CD4-positive, alpha-beta T cell treated with Interferon gamma for 1 hour (primary cell): Measurements from ENCODE around the gene PAX8.
A peak's percentile ranks its signal among the peaks of the same experiment; 100 is the strongest.

ENCODE experiments used
- DNase-seq: peaks from one replicate; pipeline ENCODE4 v3.0.0-alpha.2; 2020

PAX8 gene

GRCh38 chr2:113219889-113220641 is 58.7 kb downstream of the PAX8 start:
- peak; percentile 34 for DNase-seq

GRCh38 chr2:113219525-113219888 is 59.2 kb downstream of the PAX8 start:
- DNase-seq, result no peak

DNA sequence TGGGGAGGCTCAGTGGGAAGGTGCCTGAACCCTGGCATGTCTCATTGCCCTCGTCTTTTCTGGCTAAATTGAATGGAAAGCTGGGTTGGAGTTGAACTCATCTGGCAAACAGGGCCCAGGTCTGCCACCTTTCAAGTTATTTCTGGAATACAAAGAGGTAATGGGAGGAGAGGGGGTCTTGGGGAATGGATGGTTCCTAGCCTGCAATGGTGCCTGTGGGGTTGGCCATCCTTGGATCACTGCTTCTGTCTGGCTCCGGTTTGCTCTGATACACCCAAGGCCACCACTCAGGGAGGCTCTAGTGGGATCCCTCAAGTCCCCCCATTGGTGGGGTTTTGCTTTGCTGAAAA is 59.7 kb downstream of the PAX8 start:
- no peak for DNase-seq

DNA sequence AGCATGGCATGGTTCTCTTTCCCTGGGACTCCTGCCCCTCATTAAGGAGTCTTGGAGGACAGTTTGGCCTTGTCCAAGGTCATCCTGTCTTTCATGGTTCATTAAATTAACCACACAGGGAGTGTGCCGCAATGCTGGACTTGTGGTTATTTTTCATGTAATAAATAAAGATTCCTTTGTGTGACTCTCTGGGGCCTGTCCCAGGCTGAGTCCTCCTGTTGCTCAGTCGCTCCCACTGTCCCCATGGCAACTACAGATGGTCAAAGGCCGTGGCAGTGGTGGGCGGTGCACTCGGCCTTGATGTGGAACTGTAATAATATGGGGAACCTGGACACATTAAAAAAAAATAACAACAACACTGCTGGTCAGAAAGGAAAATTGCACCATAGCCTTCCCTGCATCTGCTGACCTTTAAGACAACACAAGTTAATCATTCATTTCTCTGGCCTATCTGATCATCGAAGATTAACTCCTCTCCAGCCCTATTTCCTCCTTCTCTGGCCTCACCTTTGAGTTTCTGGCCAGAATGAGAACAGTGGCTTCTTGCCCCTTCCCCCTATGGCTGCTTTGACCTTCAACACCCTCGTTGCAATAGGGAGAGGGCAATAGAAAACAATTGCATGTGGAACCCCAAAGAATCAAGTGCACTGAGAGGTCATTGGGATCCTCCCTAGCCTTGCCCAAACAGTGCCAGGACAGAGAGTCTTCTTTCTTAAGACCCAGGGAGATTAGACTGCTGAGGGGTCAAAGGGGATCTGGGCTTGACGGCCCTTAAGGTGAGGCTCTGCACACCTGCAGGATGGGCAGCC is 60.2 kb downstream of the PAX8 start:
- DNase-seq, result peak; percentile 65

DNA sequence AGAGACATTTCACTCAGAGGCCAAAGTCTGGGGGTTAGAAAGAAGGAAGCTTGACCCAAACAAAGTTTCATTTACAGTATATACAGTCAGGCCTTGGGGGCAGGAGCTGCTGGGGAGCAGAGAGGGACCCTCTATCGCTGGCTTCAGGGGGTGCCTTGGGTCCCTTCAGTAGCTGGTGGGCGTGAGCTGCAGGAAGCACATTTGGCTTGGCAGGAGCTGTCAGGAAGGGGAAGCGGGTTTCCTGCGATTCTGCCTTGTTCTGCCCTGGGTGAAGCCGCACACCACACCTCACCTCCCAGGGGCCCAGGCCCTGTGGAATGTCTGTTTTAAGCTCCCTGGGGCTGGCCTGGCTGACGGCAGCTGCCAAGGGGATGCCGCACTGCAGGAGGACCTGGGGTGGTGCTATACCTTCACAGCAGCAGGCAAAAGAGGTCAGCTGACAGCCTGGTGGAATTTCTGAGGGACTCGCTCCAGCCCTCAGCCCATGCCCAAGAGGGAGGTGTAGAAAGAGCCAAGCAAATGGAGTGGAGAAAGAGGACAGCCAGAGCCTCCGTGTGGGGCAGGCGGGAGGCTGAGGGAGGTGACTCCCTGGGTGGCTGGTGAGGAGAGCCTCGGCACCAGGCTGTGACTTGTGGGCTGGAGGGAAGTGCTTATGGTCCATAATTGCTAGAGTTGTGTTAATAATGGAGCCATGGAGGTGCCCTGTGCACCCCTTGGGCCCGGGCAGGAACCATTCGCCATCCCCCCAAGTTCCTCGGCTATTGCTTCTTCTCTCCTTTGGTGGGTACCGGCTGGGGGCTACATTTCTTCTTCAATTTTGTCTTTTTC is 61.1 kb downstream of the PAX8 start:
- DNase-seq, result no peak

DNA sequence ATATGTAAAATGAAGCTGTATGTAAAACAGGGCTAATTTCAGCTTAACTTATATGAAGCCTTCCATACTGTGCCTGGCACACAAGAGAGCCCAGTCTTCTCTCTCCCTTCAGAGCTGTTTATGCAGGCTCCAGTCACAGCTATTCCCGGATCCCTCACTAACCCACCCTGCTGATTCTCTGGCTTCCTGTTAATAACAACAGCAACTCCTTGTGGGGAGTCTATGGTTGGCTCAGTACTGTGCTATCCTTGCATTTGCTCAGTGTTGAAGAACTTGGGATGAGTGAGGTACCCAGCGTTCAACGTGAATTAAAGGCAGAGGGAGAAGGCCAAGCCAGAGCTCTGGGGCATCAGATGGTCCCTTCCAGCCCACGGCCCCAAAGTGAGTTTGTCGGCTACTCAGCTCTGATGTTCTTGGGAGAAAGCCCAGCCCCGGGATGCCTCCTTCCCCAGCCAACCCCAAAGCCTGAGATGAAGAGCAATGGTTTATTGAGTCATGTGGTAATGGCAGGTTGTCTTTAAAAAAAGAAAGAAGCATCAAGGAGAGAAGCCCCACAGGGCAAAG is 61.7 kb downstream of the PAX8 start:
- DNase-seq, result no peak

- DNase-seq, result no peak
Measured at GRCh38 chr2:113216321-113216720, 62.4 kb downstream of the PAX8 start.

DNA sequence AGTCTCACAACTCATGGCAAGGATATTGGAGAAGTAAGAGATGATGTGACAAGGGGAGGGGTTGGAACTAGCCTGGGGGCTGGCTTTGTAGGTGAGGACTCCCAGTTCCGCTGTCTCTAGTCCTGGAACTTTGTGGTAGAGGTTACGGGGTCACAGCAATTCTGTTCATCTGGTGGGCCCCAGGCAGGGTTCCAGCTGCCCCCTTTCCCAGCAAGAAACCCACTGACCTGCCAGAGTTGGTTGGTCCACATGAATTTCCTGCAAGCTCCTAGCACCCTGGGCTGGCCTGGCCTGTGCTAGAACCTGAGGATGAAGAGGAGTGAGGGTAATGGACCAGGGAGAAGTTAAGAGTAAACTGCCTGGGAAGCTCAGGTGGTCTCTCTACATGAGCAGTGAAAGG is 63.7 kb downstream of the PAX8 start:
- no peak for DNase-seq

DNA sequence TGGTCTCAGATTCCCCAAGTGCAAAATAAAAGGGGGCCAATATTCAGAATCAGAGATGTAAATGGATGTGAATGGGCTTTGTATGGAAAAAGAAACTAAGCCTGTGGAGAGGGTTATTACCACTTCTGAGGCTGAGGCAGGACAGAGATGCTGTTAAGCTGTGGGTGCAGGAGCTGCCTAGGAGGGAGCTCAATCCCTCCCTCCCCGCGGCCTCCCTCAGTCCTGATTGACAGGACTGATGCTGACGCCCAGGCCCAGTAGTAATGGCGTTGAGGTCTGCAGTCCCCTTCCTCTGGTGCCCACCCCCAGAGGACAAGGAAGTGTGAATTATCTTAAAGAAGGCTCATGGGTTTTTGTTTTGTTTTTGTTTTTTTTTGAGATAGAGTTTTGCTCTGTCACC is 64.6 kb downstream of the PAX8 start:
- DNase-seq, result no peak

DNA sequence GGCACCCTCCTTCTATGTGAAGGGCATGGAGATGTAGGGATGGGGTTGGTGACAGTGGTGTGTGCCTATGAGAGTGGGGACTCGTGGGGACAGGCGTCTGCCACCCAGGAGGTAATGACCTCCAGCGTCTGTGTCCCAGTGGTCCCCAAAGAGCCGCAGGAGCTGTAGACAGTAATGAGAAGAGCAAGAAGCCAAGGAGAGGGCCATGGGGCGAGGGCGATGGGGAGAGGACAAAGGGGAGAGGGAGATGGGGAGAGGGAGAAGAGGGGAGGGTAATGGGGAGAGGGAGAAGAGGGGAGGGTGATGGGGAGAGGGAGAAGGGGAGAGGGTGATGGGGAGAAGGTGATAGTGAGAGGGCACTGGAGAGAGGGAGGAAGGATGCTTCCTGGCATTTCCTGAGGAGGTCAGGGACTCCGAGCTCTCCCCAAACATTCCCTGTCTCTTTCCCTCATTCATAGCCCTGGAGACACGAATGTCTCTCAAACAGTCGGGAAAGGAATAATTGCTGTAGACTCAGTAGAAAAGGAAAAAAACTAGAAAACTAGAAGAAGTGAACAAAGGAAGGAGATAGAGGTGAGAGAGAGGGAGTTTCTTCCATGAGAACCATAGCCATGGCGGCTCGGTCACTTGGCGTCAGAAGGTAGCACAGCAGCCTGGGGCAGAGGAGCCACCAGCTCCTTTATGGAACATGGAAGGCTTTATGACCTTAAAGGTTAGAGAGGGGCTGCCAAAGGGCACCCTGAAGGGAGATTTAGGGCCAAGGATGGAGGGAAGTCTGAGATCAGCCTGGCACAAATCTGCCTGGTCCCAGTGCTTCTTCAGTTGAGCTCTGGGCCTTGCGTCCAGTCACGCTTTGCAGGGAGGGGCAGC is 65.4 kb downstream of the PAX8 start:
- DNase-seq, result no peak

DNA sequence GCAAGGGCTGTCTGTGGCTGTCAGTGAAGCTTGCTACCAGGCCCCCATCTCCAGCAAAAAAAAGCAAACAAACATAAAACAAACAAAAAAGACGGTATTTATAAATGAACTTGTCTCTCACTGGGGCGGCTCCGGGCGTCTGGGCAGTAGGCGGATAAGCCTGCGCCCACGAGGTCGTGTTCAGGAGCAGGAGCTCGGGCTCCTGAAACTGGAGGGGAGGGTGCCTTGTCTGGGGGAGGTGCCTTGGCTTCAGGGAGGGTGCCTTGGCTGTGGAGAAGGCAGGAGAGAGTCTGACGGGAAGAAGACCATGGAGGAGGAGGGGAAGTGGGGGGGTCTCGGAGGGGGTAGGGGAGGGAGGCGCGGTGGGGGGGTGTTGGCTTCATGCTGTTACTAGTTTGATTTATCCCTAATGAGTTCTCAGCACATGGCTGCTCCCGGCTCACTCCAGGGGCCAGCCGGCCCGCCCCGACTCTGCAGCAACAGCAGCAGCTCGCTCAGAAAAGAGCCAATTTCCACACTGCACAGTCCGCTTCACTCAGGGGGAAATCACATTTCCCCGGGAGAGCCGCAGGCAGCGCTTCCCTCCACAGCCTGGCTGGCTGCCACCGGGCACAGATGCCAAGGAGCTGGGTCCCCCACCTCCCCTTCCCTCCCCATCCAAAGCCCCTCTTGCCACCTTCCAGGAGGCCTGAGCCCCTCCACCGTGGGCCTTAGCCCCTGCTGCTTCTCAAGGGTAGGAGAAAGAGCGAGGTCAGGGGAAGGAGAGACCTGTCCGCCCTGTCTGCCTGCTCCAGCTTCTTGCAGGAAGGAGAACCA is 66.3 kb downstream of the PAX8 start:
- DNase-seq, result no peak

DNA sequence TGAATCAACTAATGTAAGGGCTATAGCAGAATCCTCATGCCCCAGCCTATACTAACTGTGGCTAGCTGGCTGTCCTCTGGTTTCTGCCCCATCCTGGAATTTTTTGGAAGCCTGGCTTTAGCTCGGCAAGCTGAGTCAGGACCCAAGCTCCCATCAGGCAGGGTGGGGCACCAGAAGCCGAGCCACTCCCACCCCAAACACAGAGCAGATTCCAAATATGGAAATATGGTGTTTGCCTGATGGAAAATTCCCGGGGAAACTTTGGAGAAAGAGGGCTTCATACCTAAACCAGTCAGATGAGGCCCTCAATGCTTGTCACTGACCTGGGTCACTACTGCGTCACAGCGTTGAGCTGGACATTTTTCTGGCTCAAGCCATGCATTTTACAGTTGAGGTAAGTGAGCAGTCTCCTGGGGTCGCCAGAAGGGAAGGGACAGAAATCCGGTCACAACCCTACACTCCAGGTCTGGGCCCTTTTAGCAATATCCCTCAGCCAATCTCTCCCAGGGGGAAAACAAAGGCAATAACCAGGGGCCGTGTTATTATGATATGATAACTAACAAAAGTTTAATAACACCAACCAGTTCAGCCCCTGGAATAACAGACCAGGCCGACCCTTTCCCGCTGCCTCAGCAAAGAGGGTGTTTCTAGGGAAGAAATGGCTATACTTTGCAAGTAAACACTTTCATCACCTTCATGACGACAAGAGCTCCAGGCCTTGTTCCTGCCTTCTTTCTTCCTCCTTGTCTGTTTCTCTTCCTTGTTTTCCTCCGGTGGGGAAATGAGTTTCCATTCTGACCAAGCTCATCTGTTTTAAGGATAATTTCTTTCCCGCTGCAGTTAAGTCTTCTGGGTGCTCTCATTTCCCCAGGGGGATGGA is 67.3 kb downstream of the PAX8 start:
- no peak for DNase-seq

- no peak for DNase-seq
Measured at GRCh38 chr2:113209646-113210171, 69.0 kb downstream of the PAX8 start.

DNA sequence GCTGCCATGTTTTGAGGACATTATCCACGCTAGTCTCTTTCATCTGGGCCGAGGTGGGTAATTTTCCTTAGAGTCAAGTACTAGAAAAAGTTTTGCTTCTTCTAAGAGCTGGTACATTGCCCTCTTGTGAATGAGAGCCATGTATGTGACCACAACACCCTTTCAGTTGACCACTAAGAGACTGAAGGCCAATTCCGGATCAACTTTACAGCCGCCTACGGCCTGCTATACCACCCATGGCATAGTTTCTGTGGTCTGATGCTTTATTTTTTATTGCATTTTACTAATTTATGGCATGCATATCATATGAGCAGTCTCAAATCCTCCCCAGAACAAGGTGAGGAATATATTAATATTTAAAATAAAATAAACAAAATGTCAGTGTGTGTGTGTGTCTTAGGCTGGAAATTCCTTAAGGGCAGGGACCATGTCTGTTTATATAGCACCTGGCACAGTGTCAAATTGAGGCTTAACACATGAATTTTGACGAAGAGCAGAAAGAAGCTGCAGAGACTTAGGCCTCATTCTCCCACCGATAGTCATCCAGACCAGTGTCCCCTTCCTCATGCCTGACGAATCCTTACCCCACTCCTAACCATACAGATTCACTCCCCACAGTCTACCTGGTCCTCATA is 69.6 kb downstream of the PAX8 start:
- no peak for DNase-seq

DNA sequence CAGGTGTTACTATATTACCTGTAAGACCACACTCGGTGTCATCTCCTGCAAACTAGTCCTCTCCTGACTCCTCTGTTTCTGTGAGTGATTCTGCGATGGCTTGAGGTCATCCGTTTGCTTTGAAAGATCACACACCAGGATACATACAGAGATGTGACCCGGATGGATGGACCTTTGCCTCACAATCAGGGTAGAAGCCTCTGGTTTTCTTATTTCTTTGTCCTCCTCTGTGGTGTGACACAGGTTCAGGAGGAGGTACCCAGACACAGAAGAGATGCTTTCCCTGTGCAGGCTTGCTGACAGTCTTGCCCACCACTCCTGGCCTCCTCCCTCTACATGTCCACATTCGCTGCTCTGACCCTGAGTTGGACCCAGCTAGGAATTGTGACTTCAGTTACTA is 70.3 kb downstream of the PAX8 start:
- DNase-seq, result no peak

DNA sequence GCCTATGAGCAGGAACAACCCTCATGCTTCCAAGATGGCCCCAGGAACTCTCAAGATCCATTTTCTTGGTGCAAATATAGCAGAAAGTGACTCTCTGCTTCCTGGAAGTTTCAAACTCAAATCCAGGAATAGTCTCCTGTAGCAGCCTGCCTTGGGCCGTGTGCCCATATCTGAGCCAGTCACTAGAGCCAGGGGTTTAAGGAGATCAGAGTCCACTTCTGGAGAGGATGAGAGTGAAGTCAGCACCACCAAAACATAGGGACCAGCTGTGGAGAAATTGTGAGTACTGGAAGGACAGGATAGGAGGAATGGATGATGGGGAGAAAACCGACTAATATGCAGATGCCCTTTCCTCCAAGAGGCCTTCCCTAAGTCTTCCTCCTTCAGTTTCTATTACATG is 71.7 kb downstream of the PAX8 start:
- DNase-seq, result no peak

DNA sequence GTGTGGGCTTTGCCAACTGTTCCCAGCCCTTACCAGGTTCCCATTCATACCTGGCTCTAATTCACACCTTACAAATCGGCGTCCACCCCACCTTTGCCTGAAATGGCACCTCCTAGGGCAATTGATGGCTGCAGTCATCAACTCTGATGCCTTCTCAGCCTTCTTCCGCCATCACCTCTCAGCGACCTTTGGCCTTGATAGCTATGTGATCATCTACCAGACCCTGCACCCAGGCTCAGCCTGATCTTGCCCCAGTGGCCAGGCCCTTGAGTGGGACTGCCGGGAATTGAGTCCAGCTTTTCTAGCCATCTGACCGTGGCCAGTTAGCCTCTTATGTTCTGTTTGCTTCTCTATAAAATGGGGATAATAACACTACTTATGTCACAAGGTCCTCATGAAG is 72.5 kb downstream of the PAX8 start:
- DNase-seq, result no peak

DNA sequence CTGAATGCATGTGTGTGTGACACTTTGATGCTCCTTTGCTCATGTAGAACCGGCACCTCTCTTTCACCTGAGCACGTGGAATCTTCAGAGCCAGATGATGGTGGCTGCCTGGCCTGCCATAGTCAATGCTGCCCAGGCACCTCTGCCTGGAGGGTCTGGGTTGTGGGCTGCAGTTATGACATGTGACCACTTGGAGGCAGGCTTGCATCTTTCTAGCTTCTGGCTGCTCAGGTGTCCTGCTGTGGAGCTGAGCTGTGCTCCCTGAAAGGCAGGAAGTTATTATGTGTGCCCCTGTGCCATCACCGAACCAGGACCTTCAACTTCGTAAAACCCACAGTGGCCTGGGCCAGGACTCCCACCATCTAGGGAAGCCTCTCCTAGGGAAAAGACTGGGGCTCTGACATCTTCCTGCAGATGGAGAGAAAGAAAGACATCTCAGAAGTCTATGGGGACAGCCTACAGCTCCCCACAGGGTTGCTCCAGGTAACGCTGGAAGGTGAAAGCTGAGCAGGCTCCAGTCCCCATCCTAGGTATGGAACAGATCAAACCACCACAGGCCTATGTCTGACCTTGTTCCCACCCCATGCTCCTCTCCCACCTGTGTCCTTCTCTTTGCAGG is 74.7 kb downstream of the PAX8 start:
- DNase-seq, result peak; percentile 75

DNA sequence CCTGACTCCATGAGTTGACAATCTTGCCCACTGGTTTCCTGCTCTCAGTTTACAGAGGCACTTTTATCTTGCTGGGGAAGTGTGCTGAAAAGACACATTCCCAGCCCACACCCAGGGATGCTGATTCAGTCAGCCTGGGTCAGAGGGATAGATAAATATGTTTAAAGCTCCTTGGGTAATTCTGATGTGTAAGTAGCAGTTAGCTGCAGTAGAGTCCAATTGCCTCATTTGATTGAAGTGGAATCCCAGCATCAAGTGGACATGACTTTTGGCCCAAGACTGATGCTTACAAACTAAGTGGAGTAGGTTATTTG is 75.5 kb downstream of the PAX8 start:
- DNase-seq, result no peak
